ENCODE measurements around the gene CPT1A.

Gene CPT1A

DNA sequence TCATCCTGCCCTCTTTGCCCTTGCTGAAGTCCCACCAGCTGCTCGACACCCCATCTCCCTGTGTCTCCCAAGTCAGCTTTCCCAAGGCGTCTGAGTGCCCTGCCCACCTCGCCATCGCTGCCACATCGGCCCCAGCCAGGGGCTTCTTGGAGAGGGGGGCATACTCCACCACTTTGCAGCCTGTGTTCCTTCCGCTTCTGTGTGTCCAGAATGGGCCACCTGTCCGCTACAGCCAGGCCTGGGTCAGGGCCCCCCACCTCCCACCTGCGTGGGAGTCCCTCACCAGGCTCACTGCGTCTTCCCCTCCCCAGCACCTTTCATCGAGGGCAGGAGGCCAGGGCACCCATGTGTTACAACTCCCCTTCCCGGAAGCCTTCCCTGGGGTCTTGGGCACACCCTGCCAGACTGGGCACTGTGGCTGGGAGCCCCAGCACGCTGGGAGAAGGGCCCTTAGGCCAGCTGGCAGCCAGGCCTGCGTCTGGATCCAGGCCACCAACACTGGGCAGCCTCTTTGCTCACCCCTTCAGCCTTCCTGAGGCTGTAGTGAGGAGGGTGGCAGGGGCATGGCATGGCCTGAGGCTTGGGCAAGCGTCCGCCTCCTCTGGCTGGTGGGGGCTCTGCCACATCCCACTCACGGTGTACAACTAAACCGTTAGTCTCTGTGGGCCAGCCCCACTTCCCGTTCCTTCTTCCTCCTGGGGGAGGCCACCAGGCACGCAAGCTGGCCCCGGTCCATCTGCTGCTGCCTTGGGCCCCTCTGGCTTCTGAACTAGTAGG lies 13.4 kb downstream of the CPT1A start:
- DNase-seq, result no peak

DNA sequence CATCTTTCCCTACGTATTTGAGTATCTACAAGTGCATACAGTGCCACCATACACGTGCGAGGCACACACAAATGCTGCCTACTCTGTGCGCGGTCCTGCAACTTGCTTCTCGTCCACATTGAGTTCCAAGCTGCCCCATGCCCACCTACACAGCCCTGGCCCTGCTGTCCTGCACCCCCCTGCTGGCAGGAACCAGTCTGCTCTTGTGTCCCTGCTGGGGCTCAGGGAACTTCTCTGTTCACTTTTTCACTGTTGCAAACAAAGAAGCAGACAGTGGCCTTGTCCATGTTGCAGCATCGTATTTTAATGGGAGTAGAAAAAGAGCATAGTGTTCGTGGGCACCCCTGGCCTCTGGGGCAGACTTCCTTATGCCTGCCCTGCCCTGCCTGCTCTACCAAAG lies 14.0 kb downstream of the CPT1A start:
- no peak for DNase-seq

DNA sequence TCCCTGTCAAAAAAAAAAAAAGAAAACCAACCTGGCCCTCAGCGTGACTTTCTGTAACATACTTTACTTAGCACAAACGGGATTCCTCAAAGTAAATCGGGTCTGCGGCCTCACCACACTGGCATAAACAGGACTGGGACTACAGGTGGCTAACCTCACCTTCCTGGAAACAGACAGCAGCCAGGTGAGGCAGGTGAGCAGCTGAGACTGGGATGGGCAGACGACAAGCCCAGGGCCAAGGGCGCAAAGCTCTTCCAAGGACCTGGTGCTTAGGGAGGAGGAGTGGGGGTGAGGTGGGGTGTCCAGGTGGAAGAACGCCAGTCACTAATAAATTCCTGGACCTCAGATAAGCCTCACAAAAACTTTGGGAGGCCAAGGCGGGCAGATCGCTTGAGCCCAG lies 15.0 kb downstream of the CPT1A start:
- no peak for DNase-seq

- DNase-seq, result no peak
These were observed 16.1 kb downstream of the CPT1A start for GRCh38 chr11:68825571-68825970.

- no peak for DNase-seq
These were observed 19.2 kb downstream of the CPT1A start for GRCh38 chr11:68822546-68822945.

GRCh38 chr11:68821670-68822069 lies 20.0 kb downstream of the CPT1A start:
- DNase-seq, result no peak

DNA sequence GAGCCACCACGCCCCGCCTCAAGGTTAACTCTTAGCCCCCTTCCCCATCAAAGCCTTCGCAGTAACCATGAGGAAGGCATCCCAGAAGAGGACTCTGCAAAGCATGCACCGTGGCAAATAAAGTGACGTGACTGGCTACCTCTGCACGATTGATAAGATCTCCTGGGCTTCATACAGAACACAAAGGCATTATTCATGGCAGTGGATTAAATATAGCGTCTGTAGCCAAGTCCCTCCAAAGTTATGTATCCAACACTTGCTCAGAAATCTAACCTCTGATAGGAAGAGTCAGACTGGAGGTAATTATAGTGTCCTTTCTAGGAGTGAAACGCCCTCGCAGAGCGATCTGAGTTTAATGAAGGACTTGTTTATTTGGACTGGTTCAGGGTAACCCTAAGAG lies 22.4 kb downstream of the CPT1A start:
- no peak for DNase-seq

- DNase-seq, result no peak
These were observed 23.5 kb downstream of the CPT1A start for GRCh38 chr11:68818181-68818580.

- DNase-seq, result no peak
These were observed 24.2 kb downstream of the CPT1A start for GRCh38 chr11:68817554-68817953.

GRCh38 chr11:68816917-68817419 lies 24.7 kb downstream of the CPT1A start:
- no peak for DNase-seq

DNA sequence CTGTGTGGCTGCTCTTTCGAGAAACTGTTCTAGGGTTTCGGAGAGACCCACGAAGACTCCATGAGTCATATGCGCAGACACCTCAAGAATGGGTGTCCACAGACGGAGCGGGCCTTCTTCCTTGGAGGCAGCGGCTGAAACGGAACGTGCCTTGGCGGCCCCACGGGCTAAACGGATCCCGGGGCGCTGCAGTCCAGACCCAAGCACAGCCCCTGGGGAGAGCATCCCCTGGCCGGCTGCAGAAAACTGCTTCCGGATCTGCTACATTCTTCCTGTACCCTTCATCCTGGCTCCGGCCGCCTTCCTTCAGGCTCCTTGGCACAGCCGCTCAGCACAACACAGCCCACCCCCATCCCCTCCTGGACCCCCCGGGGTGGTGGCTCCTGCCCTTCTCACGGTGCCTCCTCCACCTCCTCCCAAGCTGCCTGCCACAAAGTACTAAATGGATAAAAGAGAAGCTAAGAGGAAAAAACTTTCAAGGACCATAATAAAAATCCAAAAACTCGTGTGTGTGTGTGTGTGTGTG lies 25.4 kb downstream of the CPT1A start:
- no peak for DNase-seq

- DNase-seq, result no peak
These were observed 27.9 kb downstream of the CPT1A start for GRCh38 chr11:68813773-68814172.

DNA sequence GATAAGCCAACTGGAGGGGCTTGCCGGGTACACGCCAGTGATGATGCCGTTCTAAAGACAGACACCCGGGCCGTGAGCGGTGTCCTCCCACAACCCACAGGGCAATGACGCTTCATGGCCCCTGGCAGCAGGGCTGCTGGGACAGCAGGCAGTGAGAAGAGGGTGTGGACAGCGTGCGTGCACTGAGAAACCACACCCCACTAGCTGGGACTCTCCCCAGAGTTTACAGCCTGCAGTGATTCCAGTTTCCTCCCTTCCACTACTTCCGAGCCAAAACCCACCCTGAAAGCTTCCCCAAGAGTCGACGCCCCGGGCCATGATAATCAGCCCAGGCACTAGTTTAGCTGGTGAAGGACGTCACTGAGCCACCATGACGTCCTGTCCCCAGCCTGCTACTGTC lies 29.2 kb downstream of the CPT1A start:
- no peak for DNase-seq

DNA sequence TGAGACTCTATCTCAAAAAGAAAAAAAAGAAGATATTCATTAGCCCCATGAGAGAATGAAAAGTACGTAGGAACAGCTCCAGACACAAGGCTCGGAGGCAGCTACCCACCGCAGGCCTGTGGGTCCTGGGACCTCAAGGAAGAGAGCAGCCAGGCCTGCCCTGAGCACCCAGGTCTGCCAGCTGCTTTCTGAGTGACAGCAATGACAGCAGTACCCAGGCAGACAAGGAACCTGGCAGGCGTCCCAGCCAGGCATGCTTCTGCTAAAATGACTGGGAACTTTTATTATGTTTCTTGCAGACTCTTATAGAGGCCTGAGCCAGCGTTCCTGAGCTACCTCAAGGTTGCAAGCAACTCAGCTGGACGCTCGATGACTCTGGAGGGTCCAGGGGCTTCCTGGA lies 31.6 kb downstream of the CPT1A start:
- no peak for DNase-seq

DNA sequence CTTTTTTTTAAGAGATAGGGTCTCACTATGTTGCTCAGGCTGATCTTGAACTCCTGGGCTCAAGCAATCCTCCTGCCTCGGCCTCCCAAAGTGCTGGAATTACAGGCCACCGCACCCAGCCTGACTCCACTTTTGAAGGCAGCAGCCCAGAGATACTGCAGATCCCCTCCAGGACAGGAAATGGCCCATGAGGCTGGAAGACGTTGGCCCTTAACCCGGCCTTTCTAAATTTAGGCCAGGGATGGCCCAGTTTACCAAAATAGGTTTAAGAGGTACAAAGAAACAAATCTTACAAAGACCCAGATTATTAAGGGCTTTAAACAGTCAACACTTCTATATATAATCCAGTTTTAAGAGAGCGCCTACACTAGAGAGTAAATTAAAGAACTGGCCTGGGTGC lies 32.2 kb downstream of the CPT1A start:
- DNase-seq, result no peak

DNA sequence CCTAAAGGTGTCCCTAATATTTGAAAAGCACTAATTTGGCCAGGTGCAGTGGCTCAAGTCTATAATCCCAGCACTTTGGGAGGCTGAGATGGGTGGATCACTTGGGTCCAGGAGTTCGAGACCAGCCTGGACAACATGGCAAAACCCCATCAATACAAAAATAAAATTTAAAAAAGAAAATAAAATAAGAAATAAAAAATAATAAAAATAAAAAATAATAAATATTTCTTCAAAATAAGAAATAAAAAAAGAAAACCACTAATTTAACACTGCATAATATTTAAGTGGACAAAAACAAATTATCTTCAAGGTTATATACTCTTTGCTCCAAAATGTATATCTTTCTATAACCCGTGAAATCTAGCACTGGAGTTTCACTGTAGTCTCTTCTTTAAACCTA lies 32.9 kb downstream of the CPT1A start:
- DNase-seq, result no peak

GRCh38 chr11:68806931-68807844 lies 34.5 kb downstream of the CPT1A start:
- no peak for DNase-seq

- DNase-seq, result no peak
These were observed 36.9 kb downstream of the CPT1A start for GRCh38 chr11:68804786-68805185.

GRCh38 chr11:68803766-68804165 lies 38.0 kb downstream of the CPT1A start:
- DNase-seq, result no peak

DNA sequence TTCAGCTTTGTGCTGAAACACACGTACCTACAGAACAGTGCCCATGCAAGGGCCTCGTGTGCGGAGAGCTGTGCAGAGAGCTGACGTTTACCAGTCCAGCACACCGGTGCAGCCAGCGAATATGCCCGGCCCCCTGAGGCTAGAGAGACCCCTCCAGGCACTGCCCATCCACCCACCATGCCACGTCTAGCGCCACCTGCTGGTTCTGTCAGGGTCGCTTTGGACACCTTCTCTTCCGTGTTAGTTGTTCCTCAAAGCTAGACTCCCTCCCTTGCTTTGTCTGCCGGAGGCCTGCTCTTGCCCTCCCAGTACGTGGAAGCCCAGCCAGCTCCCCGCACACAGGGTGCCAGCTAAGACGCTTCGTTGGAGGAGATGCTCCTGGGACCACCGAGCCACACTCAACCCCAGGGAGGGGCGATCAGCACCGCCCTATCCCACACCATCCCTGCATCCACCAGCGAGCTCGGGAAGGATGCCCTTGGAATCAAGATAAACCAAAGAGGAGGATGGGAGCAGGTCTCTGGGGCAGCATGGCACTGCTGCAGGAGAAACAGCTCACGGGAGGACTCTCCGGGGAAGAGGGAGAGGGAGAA lies 43.4 kb downstream of the CPT1A start:
- no peak for DNase-seq

- DNase-seq, result no peak
These were observed 44.9 kb downstream of the CPT1A start for GRCh38 chr11:68796801-68797200.

- no peak for DNase-seq
These were observed 49.2 kb downstream of the CPT1A start for GRCh38 chr11:68792400-68792966.

- no peak for DNase-seq
These were observed 57.1 kb downstream of the CPT1A start for GRCh38 chr11:68784653-68785052.
